ENCODE measurements around the gene GTF3C5. TPM values are rescaled to one million over a fixed set of nuclear protein-coding genes. Genes with fewer than 3 reads are reported as not detected.

GTF3C5 gene
- total and polyA plus RNA-seq, 2 of the 4 experiments (the other 2 are of a cell fraction) = 49.1 to 52.3 TPM

DNA sequence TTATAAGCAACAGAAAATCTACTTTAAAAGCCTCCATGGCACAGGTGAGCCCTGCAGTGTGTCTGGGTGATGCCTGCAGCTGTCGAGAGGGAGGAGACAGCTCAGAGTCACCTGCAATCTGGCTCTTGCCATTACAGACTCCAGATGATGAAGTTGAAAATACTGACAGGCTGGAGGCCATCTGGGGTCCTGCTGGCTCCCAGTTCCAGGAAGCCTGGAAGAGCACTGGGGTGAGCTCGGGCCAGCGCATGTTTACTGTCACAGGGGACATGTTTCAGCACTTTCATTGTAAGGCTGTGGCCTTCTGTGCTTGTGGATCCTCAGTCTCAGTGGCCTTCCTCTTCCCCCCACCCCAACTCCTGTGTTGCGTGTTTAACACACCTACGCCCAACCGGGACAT lies 59.4 kb downstream of the GTF3C5 start:
- ChIA-PET POLR2A (ENCODE audit: unreplicated experiment) (no interaction called here), CTCF (interaction anchor here (0.5 kb wide), 1 partner anchor 23 kb away, joined by 5 read pairs; no protein-coding TSS in a partner anchor)
- Histone ChIP-seq H3K79me1 (ENCODE audit: low read depth in 1 of 2, low read length in 2 of 2) (no peaks in the 10 kb centered on the region), H2BK120ac (ENCODE audit: low read depth, low read length) (no peak overlapping the region), H3K4me3 (ENCODE audit: insufficient read depth, low read depth, low read length) (no peak overlapping the region), H3K27me3 (ENCODE audit: control insufficient read depth, insufficient read depth, low read length) (peaks cover 3% of the 10 kb centered on the region; the same call in 1 of the 2 replicates), H3K9me3 (ENCODE audit: control insufficient read depth, insufficient read depth, low read length) (no peaks in the 10 kb centered on the region), H4K5ac (ENCODE audit: low read depth, low read length) (no peak overlapping the region), H3K36me3 (ENCODE audit: control insufficient read depth, insufficient read depth, low read length) (no peaks in the 10 kb centered on the region), H3K4me1 (ENCODE audit: control insufficient read depth, insufficient read depth, low read length) (no peaks in the 10 kb centered on the region), H3K9ac (ENCODE audit: low read depth, low read length) (no peak overlapping the region), H2AK9ac (replicated peaks; ENCODE audit: low read depth, low read length, poor library complexity) (no peak overlapping the region), H2AFZ (replicated peaks; ENCODE audit: low read length, poor library complexity) (no peak overlapping the region), H3K4ac (ENCODE audit: low read depth, low read length) (no peak overlapping the region), H4K8ac (ENCODE audit: low read depth in 2 of 2, low read length in 2 of 2) (no peak overlapping the region), H3K56ac (ENCODE audit: extremely low read depth, insufficient read depth, low read length) (no peak overlapping the region), H2BK5ac (ENCODE audit: low read depth, low read length, poor library complexity, severe bottlenecking) (no peak overlapping the region), H3K23ac (ENCODE audit: low read depth, low read length) (no peak overlapping the region), H4K20me1 (ENCODE audit: insufficient read depth, low read length) (no peaks in the 10 kb centered on the region), H4K91ac (ENCODE audit: insufficient read depth, low read depth, low read length) (no peak overlapping the region), H2BK15ac (ENCODE audit: low read depth, low read length) (no peak overlapping the region), H3K18ac (ENCODE audit: low read depth, low read length) (no peak overlapping the region), H3K9me1 (ENCODE audit: insufficient read depth, low read length) (no peaks in the 10 kb centered on the region), H2BK20ac (ENCODE audit: low read depth, low read length) (no peak overlapping the region), H3K4me2 (ENCODE audit: low read depth, low read length) (no peak overlapping the region), H3K27ac (ENCODE audit: insufficient read depth, low read length) (no peak overlapping the region), H2AK5ac (ENCODE audit: low read depth, low read length) (no peak overlapping the region), H3K14ac (replicated peaks; ENCODE audit: low read depth, low read length) (no peak overlapping the region)
- in situ Hi-C loops (cut with MboI; ENCODE audit: low sequenced_read_pairs) (no loop called here), intact Hi-C loops (cut with micrococcal nuclease) (no loop called here), dilution Hi-C loops (cut with HindIII; ENCODE audit: low sequenced_read_pairs, unreplicated experiment) (no loop called here)
- no TSS peak for BruUV-seq (replicated peaks)
- TF ChIP-seq POLR2A (IDR thresholded peaks at IDR 0.05; ENCODE audit: low read depth, low read length) (no peak), SMC3 (IDR thresholded peaks at IDR 0.05; ENCODE audit: low read depth, low read length) (no peak), MXI1 (IDR thresholded peaks at IDR 0.05; ENCODE audit: borderline replicate concordance, low read depth, low read length) (no peak), MAZ (IDR thresholded peaks at IDR 0.05; ENCODE audit: borderline replicate concordance, low read depth, low read length) (no peak), FOS (IDR thresholded peaks at IDR 0.05; ENCODE audit: low read depth, low read length) (no peak), MAFK (IDR thresholded peaks at IDR 0.05; ENCODE audit: low read depth, low read length) (no peak), CHD1 (IDR thresholded peaks at IDR 0.05; ENCODE audit: low read depth, low read length) (no peak)
- TF ChIP-seq, protein P1, sequence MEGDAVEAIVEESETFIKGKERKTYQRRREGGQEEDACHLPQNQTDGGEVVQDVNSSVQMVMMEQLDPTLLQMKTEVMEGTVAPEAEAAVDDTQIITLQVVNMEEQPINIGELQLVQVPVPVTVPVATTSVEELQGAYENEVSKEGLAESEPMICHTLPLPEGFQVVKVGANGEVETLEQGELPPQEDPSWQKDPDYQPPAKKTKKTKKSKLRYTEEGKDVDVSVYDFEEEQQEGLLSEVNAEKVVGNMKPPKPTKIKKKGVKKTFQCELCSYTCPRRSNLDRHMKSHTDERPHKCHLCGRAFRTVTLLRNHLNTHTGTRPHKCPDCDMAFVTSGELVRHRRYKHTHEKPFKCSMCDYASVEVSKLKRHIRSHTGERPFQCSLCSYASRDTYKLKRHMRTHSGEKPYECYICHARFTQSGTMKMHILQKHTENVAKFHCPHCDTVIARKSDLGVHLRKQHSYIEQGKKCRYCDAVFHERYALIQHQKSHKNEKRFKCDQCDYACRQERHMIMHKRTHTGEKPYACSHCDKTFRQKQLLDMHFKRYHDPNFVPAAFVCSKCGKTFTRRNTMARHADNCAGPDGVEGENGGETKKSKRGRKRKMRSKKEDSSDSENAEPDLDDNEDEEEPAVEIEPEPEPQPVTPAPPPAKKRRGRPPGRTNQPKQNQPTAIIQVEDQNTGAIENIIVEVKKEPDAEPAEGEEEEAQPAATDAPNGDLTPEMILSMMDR (conservative IDR thresholded peaks at IDR 0.05; ENCODE audit: low read depth, low read length) = no peak
- DNase-seq (no peak), ATAC-seq (ENCODE audit: low read depth) (no peak)
- no CpG with 5 or more reads among the region's 6 CpGs for WGBS, 2 experiments (ENCODE audit: extremely low coverage in 2 of 2, insufficient read length in 1 of 2)
